OCI-LY3 (cell line): ENCODE measurements around the gene CD79B.

ENCODE experiments used
- CTCF ChIP-seq: fragments of 200-600, 300-600 bp; sonication (generic); IDR thresholded peaks from 2 replicates; pipeline ENCODE4 v1.5.1; 2014; ENCODE audit warnings: antibody characterized with exemption, low read length, low read depth
- EZH2phosphoT487 ChIP-seq: fragments of 200-600 bp; shearing (Covaris generic); IDR thresholded peaks from 2 replicates; pipeline ENCODE4 v1.6.1; 2018; ENCODE audit warnings: antibody characterized with exemption, mixed run types, low read depth

GRCh38 chr17:63926164-63926563 is 6.0 kb downstream of the CD79B start:
- no peak for TF ChIP-seq CTCF
- TF ChIP-seq EZH2phosphoT487: no peak
